GM10266 (cell line): ENCODE measurements around the gene SMCO2.

Experiments used
- DNase-seq: peaks from one replicate; pipeline ENCODE4 v3.0.0; 2012; ENCODE audit errors: extremely low spot score
- TF ChIP-seq, protein P1 (sequence below): IDR thresholded peaks from 2 replicates; pipeline ENCODE4 v1.5.1; 2012; ENCODE audit warnings: mild to moderate bottlenecking, low read depth; ENCODE audit not compliant: control insufficient read depth, insufficient read depth; ENCODE audit errors: missing control alignments

Gene SMCO2

DNA sequence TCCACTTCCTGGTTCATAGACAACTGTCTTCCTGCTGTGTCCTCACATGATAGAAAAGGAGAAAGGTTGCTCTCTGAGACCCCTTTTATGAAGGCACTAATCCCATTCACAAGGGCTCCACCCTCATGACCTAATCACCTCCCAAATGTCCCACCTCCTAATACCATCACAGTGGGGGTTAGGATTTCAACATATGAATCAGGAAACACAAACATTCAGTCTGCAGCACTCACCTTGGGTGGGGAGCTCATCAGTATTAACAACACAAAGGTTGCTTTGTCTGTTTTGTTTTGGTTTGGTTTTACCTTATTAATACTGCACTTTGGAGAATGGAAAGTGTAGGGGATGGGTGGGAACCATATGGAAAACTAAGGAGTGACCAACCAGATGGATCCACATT is 10.5 kb upstream of the SMCO2 start:
- TF ChIP-seq, protein P1, sequence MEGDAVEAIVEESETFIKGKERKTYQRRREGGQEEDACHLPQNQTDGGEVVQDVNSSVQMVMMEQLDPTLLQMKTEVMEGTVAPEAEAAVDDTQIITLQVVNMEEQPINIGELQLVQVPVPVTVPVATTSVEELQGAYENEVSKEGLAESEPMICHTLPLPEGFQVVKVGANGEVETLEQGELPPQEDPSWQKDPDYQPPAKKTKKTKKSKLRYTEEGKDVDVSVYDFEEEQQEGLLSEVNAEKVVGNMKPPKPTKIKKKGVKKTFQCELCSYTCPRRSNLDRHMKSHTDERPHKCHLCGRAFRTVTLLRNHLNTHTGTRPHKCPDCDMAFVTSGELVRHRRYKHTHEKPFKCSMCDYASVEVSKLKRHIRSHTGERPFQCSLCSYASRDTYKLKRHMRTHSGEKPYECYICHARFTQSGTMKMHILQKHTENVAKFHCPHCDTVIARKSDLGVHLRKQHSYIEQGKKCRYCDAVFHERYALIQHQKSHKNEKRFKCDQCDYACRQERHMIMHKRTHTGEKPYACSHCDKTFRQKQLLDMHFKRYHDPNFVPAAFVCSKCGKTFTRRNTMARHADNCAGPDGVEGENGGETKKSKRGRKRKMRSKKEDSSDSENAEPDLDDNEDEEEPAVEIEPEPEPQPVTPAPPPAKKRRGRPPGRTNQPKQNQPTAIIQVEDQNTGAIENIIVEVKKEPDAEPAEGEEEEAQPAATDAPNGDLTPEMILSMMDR = no peak
- no peak for DNase-seq

DNA sequence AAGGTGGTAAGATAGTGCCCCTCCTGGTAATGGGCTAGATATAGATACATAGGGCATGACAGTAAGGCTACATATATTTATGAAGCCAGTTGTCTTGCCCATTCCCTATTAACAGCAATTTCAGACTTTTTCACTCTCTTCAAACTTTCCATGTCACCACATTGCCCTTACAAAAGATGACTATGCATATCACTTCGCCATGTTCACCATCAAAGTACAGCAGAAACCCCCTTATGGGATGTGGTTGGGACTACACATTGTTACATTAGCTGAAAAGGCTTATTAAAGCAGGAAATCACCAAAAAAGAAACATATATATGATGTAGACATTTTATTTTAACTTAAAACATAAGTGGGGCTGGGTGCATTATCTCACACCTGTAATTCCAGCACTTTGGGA is 9.8 kb upstream of the SMCO2 start:
- TF ChIP-seq, protein P1 = no peak
- DNase-seq = no peak

DNA sequence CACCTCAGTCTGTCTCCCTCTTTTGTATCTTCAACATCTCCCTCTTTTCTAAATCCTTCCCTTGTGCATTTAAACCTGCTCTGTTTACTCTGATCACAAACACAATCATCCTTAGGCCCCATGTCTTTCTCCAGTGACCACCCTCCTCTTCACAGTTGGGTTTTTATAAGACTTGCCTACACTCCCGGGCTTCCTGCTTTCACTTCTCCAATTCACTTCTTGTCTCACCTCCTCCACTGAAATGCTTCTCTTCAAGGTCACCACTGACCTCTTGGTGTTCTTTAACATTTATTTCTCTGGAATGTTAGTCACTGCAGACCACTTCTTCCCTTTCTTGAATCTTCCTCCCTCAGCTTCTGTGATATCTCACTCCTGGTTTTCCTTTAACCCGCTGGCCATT is 8.7 kb upstream of the SMCO2 start:
- DNase-seq = no peak

DNA sequence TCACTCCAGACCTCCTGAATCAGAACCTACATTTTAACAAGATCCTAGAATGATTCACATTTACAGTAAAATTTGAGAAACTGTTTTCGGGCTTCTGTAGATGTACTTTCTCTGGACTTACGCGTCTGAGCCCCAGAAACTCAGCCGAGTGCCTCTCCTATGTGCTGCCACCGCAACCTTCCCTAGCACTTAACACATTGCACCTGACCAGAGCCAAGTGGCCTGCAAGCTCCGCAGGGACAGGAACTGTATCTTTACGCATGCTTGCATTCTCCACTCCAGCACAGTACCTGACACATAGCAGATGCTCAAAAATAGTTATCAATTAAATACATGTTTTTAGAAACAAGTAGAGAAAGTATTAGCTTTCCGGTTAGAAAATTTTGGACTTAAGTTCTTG is 1.2 kb downstream of the SMCO2 start:
- TF ChIP-seq, protein P1 = no peak
- no peak for DNase-seq

More for the DNA sequence above, 8.7 kb upstream of the SMCO2 start:
- TF ChIP-seq, protein P1 = no peak

DNA sequence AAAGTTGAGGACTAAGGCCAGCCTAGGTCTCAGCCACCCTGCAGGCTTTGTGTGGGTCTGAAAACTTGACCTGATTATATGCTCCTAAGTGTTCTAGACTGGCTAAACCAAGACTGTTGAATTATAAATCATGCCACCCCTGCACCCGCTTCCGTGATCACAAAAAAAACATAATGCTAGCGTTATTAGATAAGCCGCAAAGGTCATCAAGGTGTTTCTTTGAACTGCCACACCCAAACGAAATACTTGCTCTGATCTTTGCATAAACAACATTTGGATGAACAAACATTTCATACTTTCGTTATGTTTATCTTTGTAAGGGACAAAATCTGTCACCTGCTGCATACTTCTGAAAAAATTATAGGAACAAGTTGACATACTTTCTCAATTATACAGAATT is 2.5 kb downstream of the SMCO2 start:
- DNase-seq = no peak
- TF ChIP-seq, protein P1 = no peak

DNA sequence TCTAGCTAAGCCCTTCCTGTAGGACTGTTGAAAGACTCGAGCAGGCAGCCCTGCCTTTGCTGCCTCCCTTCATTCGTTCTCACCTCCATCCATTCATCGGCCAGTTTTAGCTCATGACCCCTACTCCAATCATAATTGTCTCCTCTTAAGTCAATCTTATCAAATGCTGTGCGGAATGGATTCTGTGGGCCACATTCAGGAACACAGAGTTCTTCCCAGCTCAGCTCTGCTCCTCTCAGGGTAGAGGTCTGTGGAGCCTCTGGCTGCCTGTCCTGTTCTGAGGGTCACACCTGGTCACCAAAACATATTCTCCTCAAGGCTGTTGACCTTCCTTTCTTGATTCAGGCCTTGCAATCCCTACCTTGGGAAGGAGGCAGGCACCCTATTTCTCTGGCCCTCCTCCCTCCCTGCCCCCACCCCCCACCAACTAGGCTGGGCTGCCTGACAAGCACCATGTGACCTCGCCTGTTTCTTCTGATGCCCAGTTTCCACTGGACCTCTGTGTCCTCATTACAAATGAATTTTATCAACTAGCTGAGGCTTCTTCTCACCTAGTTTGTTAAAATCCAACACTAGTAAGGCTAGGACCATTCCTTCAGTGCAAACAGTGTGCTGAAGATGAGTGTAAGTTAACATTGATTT is 3.5 kb downstream of the SMCO2 start:
- no peak for DNase-seq
- TF ChIP-seq, protein P1 = no peak

DNA sequence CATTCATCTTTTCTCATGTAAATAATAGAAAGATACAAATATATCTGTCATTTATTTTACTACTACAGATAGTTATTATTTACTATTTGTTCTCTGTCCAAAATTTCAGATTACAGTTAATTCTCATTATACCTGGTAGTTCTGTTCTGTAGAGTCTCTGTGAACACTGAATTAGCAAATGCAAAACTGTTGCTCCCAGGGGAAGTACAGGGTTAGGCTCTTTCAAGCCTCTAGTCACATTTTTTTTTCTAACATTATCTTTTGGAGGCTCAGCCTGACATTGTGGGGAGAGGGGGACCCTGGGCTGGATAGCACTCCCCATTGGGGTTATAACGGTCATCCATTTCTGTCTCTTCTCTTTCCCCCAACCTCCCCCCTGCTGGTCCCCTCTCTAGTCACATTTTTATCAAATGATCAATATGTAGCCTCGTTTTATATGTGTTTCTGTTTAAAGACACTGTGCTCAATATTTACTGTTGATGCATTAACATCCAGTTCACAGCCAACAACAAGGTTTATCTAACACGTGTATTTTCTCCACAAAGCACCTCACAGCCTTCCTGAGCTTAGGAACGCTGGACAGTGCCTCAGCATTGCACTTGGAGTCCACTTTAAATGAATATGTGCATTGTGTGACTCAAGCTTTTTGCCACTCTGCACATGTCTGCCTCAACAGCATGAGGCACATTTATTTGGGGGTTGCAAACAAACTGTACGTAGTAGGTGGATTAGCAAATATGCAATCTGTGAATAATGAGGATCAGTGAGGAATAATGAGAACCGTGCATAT is 4.7 kb downstream of the SMCO2 start:
- TF ChIP-seq, protein P1 = no peak
- no peak for DNase-seq
